ENCODE results near the gene HBM. TPM values are rescaled to one million over a fixed set of nuclear protein-coding genes. Genes with fewer than 3 reads are reported as not detected.

Gene HBM
- total RNA-seq, 2 donors from 2014 or later: not detected

DNA sequence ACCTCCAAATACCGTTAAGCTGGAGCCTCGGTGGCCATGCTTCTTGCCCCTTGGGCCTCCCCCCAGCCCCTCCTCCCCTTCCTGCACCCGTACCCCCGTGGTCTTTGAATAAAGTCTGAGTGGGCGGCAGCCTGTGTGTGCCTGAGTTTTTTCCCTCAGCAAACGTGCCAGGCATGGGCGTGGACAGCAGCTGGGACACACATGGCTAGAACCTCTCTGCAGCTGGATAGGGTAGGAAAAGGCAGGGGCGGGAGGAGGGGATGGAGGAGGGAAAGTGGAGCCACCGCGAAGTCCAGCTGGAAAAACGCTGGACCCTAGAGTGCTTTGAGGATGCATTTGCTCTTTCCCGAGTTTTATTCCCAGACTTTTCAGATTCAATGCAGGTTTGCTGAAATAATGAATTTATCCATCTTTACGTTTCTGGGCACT lies 11.6 kb downstream of the HBM start:
- TF ChIP-seq, protein P1, sequence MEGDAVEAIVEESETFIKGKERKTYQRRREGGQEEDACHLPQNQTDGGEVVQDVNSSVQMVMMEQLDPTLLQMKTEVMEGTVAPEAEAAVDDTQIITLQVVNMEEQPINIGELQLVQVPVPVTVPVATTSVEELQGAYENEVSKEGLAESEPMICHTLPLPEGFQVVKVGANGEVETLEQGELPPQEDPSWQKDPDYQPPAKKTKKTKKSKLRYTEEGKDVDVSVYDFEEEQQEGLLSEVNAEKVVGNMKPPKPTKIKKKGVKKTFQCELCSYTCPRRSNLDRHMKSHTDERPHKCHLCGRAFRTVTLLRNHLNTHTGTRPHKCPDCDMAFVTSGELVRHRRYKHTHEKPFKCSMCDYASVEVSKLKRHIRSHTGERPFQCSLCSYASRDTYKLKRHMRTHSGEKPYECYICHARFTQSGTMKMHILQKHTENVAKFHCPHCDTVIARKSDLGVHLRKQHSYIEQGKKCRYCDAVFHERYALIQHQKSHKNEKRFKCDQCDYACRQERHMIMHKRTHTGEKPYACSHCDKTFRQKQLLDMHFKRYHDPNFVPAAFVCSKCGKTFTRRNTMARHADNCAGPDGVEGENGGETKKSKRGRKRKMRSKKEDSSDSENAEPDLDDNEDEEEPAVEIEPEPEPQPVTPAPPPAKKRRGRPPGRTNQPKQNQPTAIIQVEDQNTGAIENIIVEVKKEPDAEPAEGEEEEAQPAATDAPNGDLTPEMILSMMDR (IDR thresholded peaks at IDR 0.05): no peak
- TF ChIP-seq POLR2A (IDR thresholded peaks at IDR 0.05): no peak
- Histone ChIP-seq H3K4me3 (no peak overlapping the region), H3K4me1 (peaks cover 18% of the 10 kb centered on the region), H3K27ac (no peak overlapping the region), H3K27me3 (peaks cover 4 to 21% of the 10 kb centered on the region in 2 donors), H3K36me3 (replicated peaks in 1 of 2; ENCODE audit: insufficient read depth in 1 of 2, low read depth in 2 of 2) (no peaks in the 10 kb centered on the region), H3K9me3 (no peaks in the 10 kb centered on the region)
- 2 to 6% methylated on average over 7 to 13 of the region's 13 CpGs for WGBS, 2 donors
- no peak for ATAC-seq
- no peak for DNase-seq
- intact Hi-C loops (cut with DNase I): no loop called here

DNA sequence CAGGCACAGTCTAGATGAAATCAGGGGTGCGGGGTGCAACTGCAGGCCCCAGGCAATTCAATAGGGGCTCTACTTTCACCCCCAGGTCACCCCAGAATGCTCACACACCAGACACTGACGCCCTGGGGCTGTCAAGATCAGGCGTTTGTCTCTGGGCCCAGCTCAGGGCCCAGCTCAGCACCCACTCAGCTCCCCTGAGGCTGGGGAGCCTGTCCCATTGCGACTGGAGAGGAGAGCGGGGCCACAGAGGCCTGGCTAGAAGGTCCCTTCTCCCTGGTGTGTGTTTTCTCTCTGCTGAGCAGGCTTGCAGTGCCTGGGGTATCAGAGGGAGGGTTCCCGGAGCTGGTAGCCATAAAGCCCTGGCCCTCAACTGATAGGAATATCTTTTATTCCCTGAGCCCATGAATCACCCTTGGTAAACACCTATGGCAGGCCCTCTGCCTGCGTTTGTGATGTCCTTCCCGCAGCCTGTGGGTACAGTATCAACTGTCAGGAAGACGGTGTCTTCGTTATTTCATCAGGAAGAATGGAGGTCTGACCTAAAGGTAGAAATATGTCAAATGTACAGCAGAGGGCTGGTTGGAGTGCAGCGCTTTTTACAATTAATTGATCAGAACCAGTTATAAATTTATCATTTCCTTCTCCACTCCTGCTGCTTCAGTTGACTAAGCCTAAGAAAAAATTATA lies 12.3 kb downstream of the HBM start:
- no peak for ATAC-seq
- 40 to 55% methylated on average over 10 to 11 of the region's 11 CpGs for WGBS, 2 donors
- no peaks in the 10 kb centered on the region for H3K36me3 ChIP-seq (replicated peaks in 1 of 2; ENCODE audit: insufficient read depth in 1 of 2, low read depth in 2 of 2)
- H3K27ac ChIP-seq: no peak overlapping the region
- no peak overlapping the region for H3K4me3 ChIP-seq
- no peak for DNase-seq
- peaks cover 4 to 21% of the 10 kb centered on the region in 2 donors for H3K27me3 ChIP-seq
- no peaks in the 10 kb centered on the region for H3K9me3 ChIP-seq
- intact Hi-C loops (cut with DNase I): no loop called here
- TF ChIP-seq, protein P1 (IDR thresholded peaks at IDR 0.05): no peak
- TF ChIP-seq POLR2A (IDR thresholded peaks at IDR 0.05): no peak
- H3K4me1 ChIP-seq: peaks cover 18% of the 10 kb centered on the region

DNA sequence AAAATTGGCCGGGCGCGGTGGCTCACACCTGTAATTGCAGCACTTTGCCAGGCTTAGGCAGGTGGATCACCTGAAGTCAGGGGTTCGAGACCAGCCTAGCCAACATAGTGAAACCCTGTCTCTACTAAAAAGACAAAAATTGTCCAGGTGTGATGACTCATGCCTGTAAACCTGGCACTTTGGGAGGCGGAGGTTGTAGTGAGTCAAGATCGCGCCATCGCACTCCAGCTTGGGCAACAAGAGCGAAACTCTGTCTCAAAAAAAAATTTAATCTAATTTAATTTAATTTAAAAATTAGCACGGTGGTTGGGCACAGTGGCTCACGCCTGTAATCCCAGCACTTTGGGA lies 12.9 kb downstream of the HBM start:
- H3K4me3 ChIP-seq: no peak overlapping the region
- peaks cover 4 to 21% of the 10 kb centered on the region in 2 donors for H3K27me3 ChIP-seq
- intact Hi-C loops (cut with DNase I): no loop called here

GRCh38 chr16:179211-180092 lies 13.7 kb downstream of the HBM start:
- Histone ChIP-seq H3K27ac (no peak overlapping the region), H3K9me3 (no peaks in the 10 kb centered on the region), H3K36me3 (replicated peaks in 1 of 2; ENCODE audit: insufficient read depth in 1 of 2, low read depth in 2 of 2) (no peaks in the 10 kb centered on the region), H3K4me3 (no peak overlapping the region), H3K27me3 (peaks cover 4 to 21% of the 10 kb centered on the region in 2 donors), H3K4me1 (peaks cover 18% of the 10 kb centered on the region)
- TF ChIP-seq, protein P1 (IDR thresholded peaks at IDR 0.05): no peak
- no peak for TF ChIP-seq POLR2A (IDR thresholded peaks at IDR 0.05)
- intact Hi-C loops (cut with DNase I): no loop called here
- ATAC-seq (no peak), DNase-seq (no peak)
- 70 to 72% methylated on average over 17 of the region's 17 CpGs for WGBS, 2 donors

More for the DNA sequence above, 12.9 kb downstream of the HBM start:
- Histone ChIP-seq H3K4me1 (peaks cover 18% of the 10 kb centered on the region), H3K9me3 (no peaks in the 10 kb centered on the region), H3K27ac (no peak overlapping the region), H3K36me3 (replicated peaks in 1 of 2; ENCODE audit: insufficient read depth in 1 of 2, low read depth in 2 of 2) (no peaks in the 10 kb centered on the region)
- DNase-seq: no peak
- no peak for ATAC-seq
- WGBS, 2 donors: 71 to 76% methylated on average over 11 of the region's 11 CpGs
- TF ChIP-seq, protein P1 (IDR thresholded peaks at IDR 0.05): no peak

All from body of pancreas (tissue), 4 donors.